Glutamatergic neuron (in vitro differentiated cells): ENCODE measurements around the gene PADI1. TPM values are rescaled to one million over a fixed set of nuclear protein-coding genes. Genes with fewer than 3 reads are reported as not detected.

Experiments used
- DNase-seq: peaks from one replicate; pipeline ENCODE4 v3.0.0; 2022
- H3K27ac Mint-ChIP-seq: one replicate; pipeline ENCODE4 v1.8.0; 2020; ENCODE audit warnings: mild to moderate bottlenecking, mixed read lengths, inconsistent platforms; ENCODE audit not compliant: unreplicated experiment
- H3K27me3 Mint-ChIP-seq: one replicate; pipeline ENCODE4 v1.8.0; 2020; ENCODE audit warnings: mild to moderate bottlenecking, moderate library complexity, mixed read lengths, inconsistent platforms; ENCODE audit not compliant: unreplicated experiment
- H3K36me3 Mint-ChIP-seq: one replicate; pipeline ENCODE4 v1.8.0; 2020; ENCODE audit warnings: mild to moderate bottlenecking, mixed read lengths, inconsistent platforms; ENCODE audit not compliant: unreplicated experiment
- H3K4me1 Mint-ChIP-seq: one replicate; pipeline ENCODE4 v1.8.0; 2020; ENCODE audit warnings: mild to moderate bottlenecking, low read depth, mixed read lengths, inconsistent platforms; ENCODE audit not compliant: unreplicated experiment
- H3K4me3 Mint-ChIP-seq: one replicate; pipeline ENCODE4 v1.8.0; 2020; ENCODE audit warnings: mild to moderate bottlenecking, mixed read lengths, inconsistent platforms; ENCODE audit not compliant: unreplicated experiment
- H3K9me3 Mint-ChIP-seq: one replicate; pipeline ENCODE4 v1.8.0; 2020; ENCODE audit warnings: mild to moderate bottlenecking, moderate library complexity, mixed read lengths, inconsistent platforms; ENCODE audit not compliant: unreplicated experiment
- total RNA-seq: library from RNA; stranded (reverse); fragmentation: NEBNext Ultra II Directional; extraction: Animal tissue kit (Norgen Biotek cat#: 25700); gene quantifications from one replicate; pipeline ENCODE4 v1.2.1, GENCODE V29; 2021; ENCODE audit not compliant: unreplicated experiment
- TF ChIP-seq, protein P1 (sequence below): fragments of 200-600 bp; sonication (generic); IDR thresholded peaks from one replicate; pipeline ENCODE4 v1.5.0; 2021; ENCODE audit not compliant: partially characterized antibody, unreplicated experiment

Gene PADI1
- total RNA-seq, 1 donor from 2014 or later, result not detected

GRCh38 chr1:17264470-17264869, 59.5 kb downstream of the PADI1 start:
- TF ChIP-seq, protein P1, sequence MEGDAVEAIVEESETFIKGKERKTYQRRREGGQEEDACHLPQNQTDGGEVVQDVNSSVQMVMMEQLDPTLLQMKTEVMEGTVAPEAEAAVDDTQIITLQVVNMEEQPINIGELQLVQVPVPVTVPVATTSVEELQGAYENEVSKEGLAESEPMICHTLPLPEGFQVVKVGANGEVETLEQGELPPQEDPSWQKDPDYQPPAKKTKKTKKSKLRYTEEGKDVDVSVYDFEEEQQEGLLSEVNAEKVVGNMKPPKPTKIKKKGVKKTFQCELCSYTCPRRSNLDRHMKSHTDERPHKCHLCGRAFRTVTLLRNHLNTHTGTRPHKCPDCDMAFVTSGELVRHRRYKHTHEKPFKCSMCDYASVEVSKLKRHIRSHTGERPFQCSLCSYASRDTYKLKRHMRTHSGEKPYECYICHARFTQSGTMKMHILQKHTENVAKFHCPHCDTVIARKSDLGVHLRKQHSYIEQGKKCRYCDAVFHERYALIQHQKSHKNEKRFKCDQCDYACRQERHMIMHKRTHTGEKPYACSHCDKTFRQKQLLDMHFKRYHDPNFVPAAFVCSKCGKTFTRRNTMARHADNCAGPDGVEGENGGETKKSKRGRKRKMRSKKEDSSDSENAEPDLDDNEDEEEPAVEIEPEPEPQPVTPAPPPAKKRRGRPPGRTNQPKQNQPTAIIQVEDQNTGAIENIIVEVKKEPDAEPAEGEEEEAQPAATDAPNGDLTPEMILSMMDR, result no peak
- Mint-ChIP-seq H3K4me1 (no peaks in the 10 kb centered on the region), H3K27me3 (peaks cover 2% of the 10 kb centered on the region), H3K4me3 (no peak overlapping the region), H3K27ac (no peak overlapping the region), H3K36me3 (peaks cover 6% of the 10 kb centered on the region), H3K9me3 (peaks cover 4% of the 10 kb centered on the region)
- DNase-seq, result no peak

DNA sequence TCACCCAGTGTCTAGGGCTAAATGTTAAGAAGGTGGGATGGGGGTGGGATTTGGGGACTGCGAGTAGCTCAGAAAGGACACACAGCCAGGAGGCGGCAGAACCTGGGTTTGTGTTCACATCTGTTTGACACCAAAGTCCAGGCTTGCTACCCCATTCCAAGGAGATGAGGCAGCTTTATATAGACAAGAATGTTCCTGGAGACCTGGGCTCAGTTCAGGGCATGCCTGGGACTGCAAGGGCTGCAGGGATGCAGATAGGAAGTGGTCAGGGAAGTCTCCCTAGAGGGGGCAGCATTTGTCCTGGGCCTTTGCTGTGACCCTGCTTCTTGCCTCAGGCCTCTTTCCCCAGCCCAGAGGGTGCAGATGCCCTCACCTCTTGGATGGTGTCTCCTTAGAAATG, 60.2 kb downstream of the PADI1 start:
- TF ChIP-seq, protein P1, result no peak
- H3K9me3 Mint-ChIP-seq, result peaks cover 4% of the 10 kb centered on the region
- DNase-seq, result no peak
- peaks cover 2% of the 10 kb centered on the region for H3K27me3 Mint-ChIP-seq
- H3K4me3 Mint-ChIP-seq, result no peak overlapping the region
- H3K4me1 Mint-ChIP-seq, result no peaks in the 10 kb centered on the region
- peaks cover 6% of the 10 kb centered on the region for H3K36me3 Mint-ChIP-seq
- no peak overlapping the region for H3K27ac Mint-ChIP-seq

GRCh38 chr1:17265950-17266349, 61.0 kb downstream of the PADI1 start:
- TF ChIP-seq, protein P1, result no peak
- Mint-ChIP-seq H3K4me1 (no peaks in the 10 kb centered on the region), H3K27me3 (peaks cover 2% of the 10 kb centered on the region), H3K27ac (no peak overlapping the region), H3K36me3 (peaks cover 6% of the 10 kb centered on the region), H3K9me3 (peaks cover 4% of the 10 kb centered on the region), H3K4me3 (no peak overlapping the region)
- DNase-seq, result no peak

DNA sequence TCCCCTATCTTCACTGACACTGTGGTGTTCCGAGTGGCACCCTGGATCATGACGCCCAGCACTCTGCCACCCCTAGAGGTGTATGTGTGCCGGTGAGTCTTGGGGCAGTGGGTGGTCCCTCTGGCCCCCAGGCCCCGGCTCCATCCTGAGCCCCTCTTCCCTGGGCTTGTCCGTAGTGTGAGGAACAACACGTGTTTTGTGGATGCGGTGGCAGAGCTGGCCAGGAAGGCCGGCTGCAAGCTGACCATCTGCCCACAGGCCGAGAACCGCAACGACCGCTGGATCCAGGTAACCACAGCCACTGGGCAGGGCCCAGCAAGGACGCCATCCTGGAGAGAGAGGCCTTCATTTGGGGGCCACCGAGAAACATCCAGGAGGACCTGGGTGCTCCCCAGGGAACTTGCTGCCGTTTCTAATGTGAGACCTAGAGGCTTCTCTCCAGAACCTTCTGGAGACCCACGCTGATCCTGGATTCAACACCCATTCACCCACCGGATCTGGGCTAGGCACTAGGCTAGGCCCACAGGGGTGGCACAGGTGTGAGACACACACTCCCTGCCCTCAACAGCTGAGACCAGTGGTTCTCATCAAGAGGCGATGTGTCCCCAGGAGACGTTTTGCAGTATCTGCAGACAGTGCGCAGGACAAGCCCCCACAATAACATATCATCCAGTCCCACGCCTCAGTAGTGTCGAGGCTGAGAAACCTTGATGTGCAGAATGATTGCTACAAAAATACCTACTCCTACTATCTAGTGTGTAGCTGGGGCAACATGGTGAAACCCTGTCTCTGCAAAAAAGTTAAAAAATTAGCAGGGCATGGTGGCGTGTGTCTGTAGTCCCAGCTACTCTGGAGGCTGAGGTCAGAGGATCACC, 66.2 kb downstream of the PADI1 start:
- H3K27ac Mint-ChIP-seq, result no peak overlapping the region
- H3K27me3 Mint-ChIP-seq, result peaks cover 2% of the 10 kb centered on the region
- TF ChIP-seq, protein P1, result no peak
- no peak for DNase-seq
- no peak overlapping the region for H3K4me3 Mint-ChIP-seq
- H3K36me3 Mint-ChIP-seq, result no peaks in the 10 kb centered on the region
- H3K9me3 Mint-ChIP-seq, result peaks cover 4% of the 10 kb centered on the region
- no peaks in the 10 kb centered on the region for H3K4me1 Mint-ChIP-seq

DNA sequence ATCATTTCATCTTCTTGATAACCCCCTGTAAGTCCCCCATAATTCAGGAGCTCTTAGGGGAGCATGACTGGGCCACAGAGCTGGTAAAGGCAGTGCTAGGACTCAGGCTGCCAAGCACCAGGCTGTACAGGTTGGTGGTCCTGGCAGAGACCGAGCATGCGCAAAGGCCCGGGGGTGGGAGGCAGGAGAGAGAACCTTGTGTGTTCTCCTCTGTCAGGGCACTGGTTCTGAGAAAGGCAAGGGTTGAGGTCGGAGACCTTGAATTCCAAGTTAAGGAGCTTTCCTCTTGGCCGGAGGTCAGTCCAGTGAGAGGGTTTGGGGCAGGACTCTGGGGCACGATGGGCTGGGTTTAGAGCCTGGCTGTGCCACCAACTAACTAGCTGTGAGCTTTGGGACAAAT, 67.1 kb downstream of the PADI1 start:
- peaks cover 2% of the 10 kb centered on the region for H3K27me3 Mint-ChIP-seq
- no peak overlapping the region for H3K27ac Mint-ChIP-seq
- H3K4me1 Mint-ChIP-seq, result no peaks in the 10 kb centered on the region
- TF ChIP-seq, protein P1, result no peak
- H3K4me3 Mint-ChIP-seq, result no peak overlapping the region
- peaks cover 3% of the 10 kb centered on the region for H3K9me3 Mint-ChIP-seq
- H3K36me3 Mint-ChIP-seq, result no peaks in the 10 kb centered on the region
- DNase-seq, result no peak
